ENCODE results near the gene TMIE.

TMIE gene, protein sequence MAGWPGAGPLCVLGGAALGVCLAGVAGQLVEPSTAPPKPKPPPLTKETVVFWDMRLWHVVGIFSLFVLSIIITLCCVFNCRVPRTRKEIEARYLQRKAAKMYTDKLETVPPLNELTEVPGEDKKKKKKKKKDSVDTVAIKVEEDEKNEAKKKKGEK

DNA sequence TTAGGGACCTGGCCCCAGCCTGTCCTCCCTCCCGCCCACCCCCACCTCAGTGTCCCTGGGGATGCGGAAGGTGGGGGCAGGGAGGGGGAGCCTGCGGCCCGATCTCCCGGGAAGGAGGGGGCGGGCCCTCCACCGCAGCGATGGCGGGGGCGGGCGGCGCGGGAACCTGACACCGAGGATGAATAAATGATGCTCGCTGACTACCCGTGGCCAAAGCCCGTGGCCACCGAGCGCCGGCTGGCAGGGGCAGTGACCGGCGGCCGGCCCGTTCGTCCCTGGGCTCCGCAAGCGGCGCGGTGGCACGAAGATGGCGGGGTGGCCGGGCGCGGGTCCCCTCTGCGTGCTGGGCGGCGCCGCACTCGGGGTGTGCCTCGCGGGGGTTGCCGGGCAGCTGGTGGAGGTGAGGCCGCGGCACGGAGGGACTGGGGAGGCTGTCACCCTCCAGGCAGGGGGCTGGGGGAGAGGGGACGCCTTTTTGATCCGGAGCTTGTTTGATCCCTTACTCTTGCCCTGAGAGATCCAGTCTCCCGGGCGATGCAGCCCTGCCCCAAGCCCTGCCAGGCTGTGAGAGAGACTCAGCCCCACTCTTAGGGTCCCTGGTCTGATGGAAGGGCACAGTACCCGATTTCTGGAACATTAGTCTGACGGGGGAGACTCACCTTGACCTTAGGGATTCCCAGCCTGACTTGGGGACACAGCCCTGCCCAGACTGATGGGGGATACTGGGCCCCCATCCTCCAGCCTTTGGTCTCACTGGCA, at the start of gene TMIE:
Gene TMIE, plus strand, starts transcription at position 212 of the 759 bp plus-strand sequence. Its CDS starts 96 bp downstream, at position 308.
- no peak for DNase-seq (ENCODE audit: low spot score)

DNA sequence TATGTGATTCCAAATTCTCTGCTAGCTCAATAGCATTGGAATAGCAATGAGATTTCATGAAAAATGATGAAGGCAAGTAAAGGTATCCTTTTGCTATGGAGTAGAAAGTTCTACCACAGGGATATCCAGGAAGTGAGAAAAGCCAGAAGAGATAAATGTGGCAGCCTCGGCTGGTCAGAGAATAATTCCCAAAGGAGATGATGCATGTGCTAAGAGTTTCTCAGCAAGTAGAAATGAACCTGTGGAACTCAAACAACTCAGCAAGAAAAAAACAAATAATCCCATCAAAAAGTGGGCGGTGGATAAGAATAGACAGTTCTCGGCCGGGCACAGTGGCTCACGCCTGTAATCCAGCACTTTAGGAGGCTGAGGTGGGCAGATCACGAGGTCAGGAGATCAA, 45.9 kb upstream of the TMIE start:
- DNase-seq (ENCODE audit: low spot score) = no peak

DNA sequence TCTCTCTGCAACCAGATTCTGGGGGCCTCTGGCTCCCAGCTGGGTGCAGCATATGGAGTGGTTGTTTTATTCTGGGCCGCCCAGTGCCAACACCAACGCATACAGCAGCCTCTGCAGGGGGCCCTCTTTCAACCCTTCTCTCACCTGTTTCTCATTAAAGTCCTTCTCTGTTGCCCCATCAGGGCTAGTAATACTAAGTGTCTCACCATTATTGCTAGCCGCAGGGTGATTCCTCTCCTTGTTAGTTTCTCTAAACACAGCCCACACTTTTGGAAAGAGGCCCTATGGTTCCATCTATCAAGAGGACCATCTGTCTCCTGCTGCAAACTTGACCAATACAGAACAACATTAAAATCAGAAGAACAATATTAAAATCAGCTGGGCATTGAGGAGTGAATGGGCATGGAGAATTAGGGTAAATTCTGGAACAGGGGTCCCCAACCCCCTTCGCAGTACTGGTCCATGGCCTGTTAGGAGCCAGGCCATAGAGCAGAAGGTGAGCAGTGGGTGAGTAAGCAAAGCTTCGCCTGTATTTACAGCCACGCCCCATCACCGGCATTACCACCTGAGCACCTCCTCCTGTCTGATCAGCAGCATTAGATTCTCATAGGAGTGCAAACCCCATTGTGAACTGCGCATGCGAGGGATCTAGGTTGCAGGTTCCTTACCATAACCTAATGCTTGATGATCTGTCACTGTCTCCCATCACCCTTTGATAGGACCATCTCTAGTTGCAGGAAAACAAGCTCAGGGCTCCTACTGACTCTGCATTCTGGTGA, 44.2 kb upstream of the TMIE start:
- no peak for DNase-seq (ENCODE audit: low spot score)

DNA sequence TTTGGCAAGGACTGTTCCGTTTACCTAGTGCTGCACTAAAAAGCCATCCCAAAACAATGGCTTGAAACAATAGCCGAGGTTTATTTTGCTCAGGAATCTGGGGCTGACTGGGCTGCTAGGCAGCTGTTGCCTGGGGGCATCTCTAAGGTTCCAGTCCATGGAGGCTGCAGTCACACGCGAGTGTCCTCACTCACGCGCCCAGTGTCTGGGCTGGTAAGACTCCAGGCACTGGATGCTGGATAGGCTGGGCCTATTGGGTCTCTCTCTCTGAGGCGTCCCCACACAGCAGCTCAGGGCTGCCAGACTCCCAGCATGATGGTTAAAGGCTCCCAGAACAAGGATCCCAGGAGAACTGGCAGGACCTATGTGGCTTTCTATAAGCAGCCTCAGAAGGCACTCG, 41.9 kb upstream of the TMIE start:
- DNase-seq (ENCODE audit: low spot score) = no peak

DNA sequence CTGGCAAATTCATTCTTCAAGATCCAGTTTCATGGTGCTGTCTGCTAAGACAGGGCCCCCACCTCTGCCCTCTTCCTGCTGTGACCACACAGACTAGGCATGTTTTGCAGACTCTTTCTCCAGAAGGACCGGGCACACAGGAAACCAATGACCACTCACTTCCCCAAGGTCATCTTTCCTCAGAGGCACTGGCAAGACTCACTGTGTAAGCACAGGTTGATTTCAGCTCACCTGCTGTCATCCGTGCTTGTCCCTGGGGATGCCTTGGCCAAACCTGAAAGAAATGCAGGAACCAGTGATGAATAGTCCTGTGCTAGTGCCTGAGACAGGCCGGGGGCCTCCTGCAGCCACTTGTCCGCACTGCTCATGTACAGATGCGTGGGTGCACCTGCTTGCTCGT, 41.2 kb upstream of the TMIE start:
- no peak for DNase-seq (ENCODE audit: low spot score)

DNA sequence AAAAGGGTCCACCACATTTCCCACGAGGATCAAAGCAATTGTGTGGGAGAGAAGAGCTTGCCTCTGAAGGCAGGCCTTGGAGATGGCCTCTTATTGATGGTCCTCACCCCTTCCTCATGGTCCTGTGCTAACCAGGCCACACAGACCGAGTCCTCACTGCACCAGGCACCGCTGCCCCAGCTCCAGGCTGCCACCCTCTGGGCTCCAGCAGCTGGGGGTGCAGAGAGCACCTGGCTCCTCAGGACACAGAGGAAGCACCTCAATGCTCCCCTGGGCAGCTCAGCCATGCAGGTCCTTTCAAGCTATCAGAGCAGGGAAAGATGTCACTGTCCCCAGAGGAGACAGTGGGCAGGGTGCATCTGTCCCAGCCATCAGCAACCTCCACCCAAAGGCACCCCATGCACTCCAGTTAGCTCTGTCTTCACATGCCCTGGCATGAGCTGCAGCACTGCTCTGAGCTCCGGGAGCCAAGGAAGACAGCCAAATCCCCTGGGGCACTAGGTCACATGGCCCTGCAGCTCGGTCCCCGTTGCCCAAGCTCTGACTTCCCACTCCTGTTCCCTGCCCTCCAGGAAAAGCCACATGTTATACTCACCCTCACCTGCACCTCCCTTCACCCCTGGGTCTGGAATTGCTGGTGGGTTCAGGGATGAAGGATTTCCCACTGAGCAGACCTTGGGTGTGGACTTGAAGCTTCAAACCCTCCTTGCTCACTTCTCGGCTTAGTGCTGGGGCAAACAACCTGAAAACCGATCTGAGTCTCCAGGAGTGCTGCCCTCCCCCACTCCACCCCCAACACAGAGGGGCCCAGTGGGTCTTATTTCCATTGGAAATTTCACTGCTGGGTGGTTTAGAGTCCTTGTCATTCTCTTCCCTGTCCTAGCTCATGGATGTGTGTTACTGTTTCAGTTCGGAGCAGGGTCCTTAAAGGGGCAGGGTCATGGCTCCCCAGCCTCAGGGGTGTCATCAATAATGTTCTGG, 40.4 kb upstream of the TMIE start:
- DNase-seq (ENCODE audit: low spot score) = no peak

DNA sequence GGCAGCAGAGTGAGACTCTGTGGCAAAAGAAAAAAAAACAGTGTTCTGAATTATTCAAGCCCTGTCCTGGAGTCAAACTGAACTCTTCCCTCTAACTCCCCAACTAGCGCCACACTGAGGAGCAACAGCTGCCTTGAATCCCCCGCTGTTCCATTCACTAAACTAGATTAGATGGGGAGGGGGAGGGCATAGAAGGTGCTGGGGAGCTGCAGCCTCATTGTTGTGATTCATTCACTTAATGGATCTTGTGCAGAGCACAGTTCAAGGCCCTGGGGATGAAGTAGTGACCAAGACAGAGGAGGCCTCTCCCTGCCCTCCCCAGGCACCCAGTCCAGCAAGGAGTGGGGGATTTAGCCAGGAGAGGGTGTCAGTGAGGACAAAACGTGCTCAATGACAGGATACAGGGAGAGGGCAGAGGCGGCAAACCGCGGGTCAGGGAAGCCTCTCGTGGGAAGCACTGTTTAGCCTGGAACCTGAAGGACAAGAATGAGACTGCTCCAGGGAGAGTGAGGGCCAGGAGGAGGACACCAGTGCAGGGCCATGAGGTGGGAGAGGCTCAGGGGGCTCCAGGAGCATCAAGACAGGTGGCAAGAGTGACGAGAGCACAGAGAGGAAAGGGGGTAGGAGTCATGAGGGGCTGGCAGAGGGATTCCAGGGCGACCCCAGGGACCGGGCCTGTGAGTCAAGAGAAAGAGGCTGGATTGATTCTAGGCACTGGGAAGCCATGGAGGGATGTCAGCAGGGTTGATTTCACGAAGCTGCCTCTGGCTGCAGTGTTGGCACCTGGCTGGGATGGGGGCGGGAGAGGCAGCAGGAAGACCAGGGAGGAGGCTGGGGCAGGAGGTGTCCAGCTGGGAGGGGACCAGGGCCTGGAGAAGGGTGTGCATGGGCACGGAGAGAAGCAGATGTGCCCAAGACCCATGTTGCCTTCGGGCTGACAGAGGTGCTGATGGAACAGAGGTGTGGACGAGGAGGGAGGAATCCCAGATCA, 39.1 kb upstream of the TMIE start:
- no peak for DNase-seq (ENCODE audit: low spot score)

DNA sequence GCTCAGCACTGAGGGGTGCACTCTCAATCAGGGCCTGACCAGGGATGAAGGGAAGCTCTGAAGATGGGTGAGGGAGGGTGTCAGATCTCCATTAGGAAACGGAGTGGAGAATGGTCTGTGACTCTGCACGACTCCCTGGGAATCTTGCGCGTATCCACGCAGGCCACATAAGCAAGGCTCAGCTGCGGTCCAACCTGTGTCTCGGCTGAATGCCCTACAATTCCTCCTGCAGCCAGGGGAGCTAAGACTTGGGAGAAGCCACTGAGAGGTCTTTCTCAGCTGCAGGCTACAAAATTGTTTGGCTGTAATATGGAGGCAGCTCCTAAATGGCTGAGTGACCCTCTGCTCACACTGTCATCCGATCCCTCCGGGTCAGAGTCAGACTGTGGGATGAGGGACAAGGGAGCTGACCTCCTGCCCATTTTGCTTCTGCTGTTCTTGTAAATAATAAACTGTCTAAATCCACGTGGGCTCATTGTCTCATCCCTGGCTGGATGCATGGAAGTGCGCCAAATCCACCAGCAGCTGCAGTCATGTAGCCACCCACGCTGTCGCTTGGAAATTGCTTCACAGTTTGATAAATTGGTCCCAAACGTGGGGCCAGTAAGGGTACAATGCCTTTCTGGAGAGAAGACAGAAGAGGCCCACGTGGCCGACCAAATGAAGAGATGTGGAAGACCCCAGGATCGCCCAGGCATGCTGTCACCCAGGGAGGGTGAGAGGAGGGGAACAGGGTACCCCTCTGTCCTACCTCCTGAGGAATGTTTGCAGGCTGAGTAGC, 38.2 kb upstream of the TMIE start:
- no peak for DNase-seq (ENCODE audit: low spot score)

DNA sequence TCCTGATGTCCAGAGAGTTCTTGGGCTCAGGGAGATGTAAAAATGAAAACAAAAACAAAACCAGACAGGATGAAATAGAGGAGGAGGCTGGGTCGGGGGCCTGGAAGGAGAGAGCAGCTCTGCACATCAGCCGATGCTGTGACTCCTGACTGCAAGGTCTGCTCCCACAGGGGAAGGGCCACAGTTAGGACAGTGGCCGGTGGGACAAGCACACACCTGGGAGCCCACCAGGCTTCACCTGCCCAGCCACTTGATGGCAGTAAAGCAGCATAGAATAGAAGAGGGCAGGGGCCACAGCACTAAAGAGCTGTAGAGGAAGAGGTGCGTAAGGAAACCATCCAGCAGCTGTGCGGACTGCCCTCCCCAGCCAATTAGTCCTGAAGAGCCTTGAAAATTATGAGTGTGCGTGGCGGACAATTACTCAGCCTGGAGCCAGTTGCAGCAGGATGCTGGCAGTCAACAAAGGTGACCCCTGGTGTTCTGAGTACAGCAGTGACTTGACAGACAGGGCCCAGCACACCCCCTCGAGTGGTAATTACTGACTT, 37.5 kb upstream of the TMIE start:
- DNase-seq (ENCODE audit: low spot score) = no peak

DNA sequence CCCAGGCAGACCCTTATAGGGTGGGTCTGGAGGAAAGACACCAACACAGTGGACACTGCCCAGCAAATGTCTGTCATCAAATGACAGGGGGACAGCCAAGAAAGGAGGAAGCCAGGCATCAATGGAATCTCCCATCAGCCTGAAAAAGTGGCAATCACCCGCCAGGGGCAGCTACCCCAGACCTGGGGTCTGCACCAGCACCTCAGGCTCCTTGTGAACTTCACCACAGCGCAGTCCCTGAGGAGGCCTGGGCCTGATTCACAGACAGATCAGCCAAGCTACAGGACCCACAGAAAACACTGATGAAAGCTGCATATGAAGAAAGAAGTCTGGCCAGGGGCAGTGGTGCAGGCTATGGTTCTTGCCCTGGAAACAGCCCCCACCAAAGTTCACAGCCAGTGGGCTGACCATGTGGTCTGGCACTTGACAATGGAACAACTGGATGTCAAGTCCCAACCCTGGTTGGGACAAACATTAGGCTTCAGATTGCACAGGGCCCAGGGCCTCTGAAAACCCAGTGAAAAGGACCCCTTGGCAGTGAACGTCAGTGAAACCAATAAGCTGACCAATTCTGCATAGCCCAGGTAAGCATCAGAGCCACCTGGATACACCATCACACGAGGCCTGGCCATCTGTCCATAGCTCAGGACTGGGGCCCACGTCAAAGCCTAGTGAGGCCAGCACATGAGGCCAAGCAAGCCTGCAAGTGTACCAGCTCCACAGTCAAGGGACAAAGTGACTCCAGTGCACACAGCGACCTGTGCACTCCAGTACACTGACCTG, 36.8 kb upstream of the TMIE start:
- DNase-seq (ENCODE audit: low spot score) = no peak

DNA sequence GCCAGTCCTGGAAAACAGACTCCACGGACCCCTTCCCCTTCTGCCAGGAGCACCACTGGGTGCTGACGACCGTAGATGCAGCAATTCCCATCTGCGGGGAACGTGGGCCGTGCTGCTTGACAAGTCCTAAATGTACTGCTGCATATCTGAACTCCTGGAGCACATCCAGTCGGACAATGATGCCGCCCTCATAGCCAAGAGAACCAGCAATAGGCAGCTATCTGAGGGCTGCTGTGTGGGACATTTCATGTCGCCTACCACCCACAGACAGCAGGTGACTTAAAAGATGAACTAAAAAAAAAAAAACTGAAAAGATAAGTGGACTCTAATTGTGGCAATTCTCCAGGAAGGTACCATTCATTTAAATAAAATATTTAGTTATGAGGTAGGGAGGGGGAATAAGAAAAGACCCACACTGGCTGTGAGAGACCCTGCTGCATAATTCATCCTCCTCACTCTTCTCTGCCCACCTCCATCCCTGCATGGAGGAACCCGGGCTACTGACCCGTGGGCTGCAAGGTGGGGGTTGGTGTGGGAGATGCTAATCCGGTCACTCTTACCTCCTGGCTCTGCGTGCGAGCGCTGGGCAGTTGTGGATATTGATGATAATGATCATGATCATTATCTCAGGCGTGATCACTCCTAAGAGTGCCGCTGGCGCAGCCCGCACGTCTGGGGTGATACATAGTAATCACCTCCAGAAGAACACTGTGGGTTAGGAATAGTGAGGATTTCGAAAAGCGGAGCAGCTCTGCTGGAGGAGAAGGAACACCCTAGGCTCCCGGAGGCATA, 36.0 kb upstream of the TMIE start:
- DNase-seq (ENCODE audit: low spot score) = no peak

DNA sequence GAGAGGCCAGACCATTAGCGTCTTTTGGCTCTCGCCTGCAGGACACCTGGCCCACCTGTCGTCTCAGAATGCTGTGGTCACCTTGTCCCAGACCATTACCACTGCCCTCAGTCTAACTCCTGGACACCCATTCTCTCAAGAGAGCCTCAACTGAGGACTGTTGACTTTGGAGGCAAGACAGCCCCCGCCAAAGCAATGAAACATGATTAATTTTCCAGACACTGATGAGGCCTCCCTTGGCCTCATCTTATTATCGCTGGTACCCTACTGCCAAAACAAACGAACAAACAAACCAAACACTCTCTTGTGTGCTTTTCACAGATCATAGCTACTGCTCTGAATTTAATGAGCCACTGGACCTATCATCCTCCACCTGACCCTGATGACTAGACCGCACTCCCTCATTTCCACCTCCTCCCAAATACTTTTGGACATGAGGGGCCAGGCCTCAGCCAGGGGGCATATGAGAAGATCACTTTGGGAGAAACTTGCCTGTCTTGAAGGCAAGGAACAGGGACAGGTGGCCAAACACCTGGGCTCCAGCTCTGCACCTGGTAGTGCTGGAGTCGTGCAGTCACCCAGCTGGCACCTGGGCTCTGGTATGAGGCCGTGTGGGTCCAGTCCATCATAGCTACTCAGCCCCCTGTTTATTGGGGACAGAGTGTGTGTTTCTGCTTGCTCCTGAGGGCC, 35.3 kb upstream of the TMIE start:
- no peak for DNase-seq (ENCODE audit: low spot score)

DNA sequence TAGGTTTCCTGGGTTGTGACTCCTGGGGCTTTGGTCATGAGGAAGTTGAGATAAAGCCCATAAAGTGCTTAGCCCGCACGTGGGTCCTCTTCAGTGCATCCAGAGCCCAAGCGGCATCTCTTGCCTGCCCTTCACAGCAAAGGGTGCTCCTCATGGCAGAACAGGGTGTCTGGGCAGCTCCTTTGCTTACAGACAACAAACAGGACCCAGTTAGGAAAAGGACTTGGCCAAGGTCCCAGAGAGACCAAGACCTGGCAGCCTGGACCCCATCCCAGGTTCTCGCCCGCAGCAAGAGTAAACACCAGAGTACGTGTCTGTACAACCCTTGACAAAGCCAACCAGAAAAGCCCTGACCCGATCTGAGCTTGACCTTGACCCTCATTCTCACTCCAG, 34.7 kb upstream of the TMIE start:
- no peak for DNase-seq (ENCODE audit: low spot score)

DNA sequence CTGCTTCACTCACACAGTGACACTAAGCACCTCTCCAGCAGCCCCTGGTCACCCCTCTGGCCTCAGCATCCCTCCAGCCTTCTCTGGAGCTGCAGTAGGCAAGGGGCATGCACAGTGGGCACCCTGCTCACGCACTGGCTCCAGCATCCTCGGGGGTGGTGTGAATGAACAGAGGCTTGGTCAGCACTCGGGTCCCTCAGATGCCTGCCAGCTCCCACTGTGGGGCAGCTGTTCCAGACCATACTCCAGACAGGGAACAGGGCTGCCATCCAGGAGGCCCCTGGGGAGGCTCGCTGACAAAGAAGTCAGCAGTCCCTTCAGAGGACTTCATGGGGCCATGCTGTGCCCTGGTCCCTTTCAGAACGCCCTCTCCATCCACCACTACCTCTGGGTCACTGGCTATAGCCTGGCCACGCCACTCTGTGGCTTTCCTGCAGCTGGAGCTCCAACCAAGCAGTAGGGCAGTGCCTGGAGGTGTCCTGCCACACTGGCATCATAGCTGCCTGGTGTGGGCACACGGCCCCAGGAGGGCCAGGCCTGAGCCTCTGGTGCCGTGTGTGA, 34.1 kb upstream of the TMIE start:
- no peak for DNase-seq (ENCODE audit: low spot score)

DNA sequence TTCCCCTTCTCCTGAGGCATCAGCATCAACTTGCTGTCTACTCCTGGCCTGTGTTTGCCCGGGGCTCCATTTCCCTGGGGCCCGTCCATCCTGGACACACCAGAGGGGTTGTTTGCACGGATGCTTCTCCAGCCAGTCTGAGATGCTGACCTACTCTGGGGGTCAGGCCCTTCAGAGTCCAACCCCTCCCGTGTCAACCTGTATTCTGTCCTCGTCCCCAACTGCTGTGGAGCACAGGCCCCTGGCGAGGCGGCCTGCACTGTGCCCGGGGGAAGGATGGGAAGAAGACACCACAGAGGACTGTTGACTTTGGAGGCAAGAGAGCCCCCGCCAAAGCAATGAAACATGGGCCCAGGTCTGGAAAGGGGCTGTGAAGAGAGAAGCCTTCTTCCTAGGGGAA, 33.5 kb upstream of the TMIE start:
- no peak for DNase-seq (ENCODE audit: low spot score)

DNA sequence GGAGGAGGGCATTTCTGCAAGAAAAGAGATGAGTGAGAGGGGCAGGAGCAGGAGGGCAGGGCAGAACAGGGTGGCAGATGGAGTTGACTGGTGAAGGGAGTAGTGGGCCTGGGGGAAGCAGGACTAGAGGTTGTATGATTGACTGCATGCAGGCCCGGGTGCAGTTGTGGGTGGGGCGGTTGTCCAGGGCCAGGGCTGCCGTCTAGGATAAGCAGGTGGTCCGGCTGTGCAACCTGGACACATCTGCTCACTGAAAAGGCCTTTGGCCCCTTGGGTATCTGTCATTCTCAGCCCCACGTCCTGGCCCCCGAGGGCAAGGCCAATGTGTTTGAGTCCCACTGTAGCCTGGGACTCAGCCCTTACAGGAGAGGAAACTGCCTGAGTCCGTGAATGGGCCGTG, 33.1 kb upstream of the TMIE start:
- no peak for DNase-seq (ENCODE audit: low spot score)

DNA sequence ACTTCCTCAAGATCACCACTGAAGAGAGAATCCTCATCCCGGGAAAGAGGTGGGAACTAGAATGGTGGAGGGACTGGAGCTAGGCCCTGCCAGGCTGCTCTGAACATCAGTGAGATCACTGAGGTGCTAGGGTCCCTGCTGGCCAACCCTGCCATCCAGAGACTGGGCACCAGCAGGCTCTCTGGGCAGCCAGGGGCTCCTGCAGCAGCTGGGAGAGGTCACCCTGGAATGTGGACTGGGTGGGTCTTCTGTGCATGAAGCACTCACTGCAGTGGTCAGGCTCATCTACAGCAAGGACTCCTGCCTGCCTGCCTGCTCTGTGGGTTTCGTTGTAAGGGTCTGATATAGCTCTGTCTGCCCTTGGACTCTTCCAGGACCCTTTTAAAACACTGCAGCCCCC, 32.6 kb upstream of the TMIE start:
- DNase-seq (ENCODE audit: low spot score) = no peak

Data from CD4-positive, alpha-beta T cell treated with Interleukin-2 at 100 ng/mL for 4 hours (primary cell).